Calu3 (cell line): ENCODE measurements around the gene STX18. TPM values are rescaled to one million over a fixed set of nuclear protein-coding genes. Genes with fewer than 3 reads are reported as not detected.

Source experiments
- BruUV-seq: library from RNA; stranded (reverse); fragments of 400-500 nt; replicated peaks from 2 replicates; lab custom pipeline; 2021; lab: Mats Ljungman, UMichigan
- CTCF ChIA-PET: fragments of 300-600 bp; sonication (Branson Sonifier 250); formaldehyde crosslinking; loops from one replicate; lab custom pipeline; 2022; ENCODE audit warnings: antibody characterized with exemption; lab: Charles Lee
- DNase-seq: peaks from one replicate; pipeline ENCODE4 v3.0.0; 2022
- H3K27ac Mint-ChIP-seq: one replicate; pipeline ENCODE4 v1.8.0; 2022; ENCODE audit warnings: mixed read lengths; ENCODE audit not compliant: unreplicated experiment
- H3K27me3 Mint-ChIP-seq: one replicate; pipeline ENCODE4 v1.8.0; 2022; ENCODE audit warnings: mixed read lengths; ENCODE audit not compliant: unreplicated experiment
- H3K36me3 Mint-ChIP-seq: one replicate; pipeline ENCODE4 v1.8.0; 2022; ENCODE audit warnings: mild to moderate bottlenecking, moderate library complexity, mixed read lengths; ENCODE audit not compliant: insufficient read depth, unreplicated experiment
- H3K4me1 Mint-ChIP-seq: one replicate; pipeline ENCODE4 v1.8.0; 2022; ENCODE audit warnings: mild to moderate bottlenecking, low read depth, mixed read lengths; ENCODE audit not compliant: unreplicated experiment
- H3K4me3 Mint-ChIP-seq: one replicate; pipeline ENCODE4 v1.8.0; 2022; ENCODE audit warnings: mild to moderate bottlenecking, low read depth, moderate library complexity, mixed read lengths; ENCODE audit not compliant: unreplicated experiment
- H3K9me3 Mint-ChIP-seq: one replicate; pipeline ENCODE4 v1.8.0; 2022; ENCODE audit warnings: low read depth, mixed read lengths; ENCODE audit not compliant: unreplicated experiment
- CTCF ChIP-seq: fragments of 200-600 bp; IDR thresholded peaks from one replicate; pipeline ENCODE4 v1.8.0; 2022; ENCODE audit warnings: antibody characterized with exemption; ENCODE audit not compliant: unreplicated experiment
- intact Hi-C: fragments of 100-400 bp; cut with micrococcal nuclease; formaldehyde crosslinking; loops from one replicate; pipeline ENCODE4 v1.10.0; 2022; ENCODE audit not compliant: unreplicated experiment
- total RNA-seq: library from RNA; stranded (reverse); gene quantifications from 2 replicates; pipeline ENCODE4 v1.2.3, GENCODE V29; 2022

The STX18 gene
- total RNA-seq, 1 experiment from 2014 or later = 27.3 TPM

GRCh38 chr4:4385729-4386295, 156.0 kb downstream of the STX18 start:
- BruUV-seq = no TSS peak
- H3K27ac Mint-ChIP-seq = no peak overlapping the region
- intact Hi-C loops = no loop called here
- TF ChIP-seq CTCF = no peak
- CTCF ChIA-PET = no interaction called here
- H3K27me3 Mint-ChIP-seq = peaks cover 88% of the 10 kb centered on the region
- H3K9me3 Mint-ChIP-seq = no peaks in the 10 kb centered on the region
- no peak for DNase-seq
- H3K4me1 Mint-ChIP-seq = no peaks in the 10 kb centered on the region
- peak overlapping the region; percentile 55 for H3K4me3 Mint-ChIP-seq
- H3K36me3 Mint-ChIP-seq = peaks cover 5% of the 10 kb centered on the region

GRCh38 chr4:4384837-4385236, 157.0 kb downstream of the STX18 start:
- H3K9me3 Mint-ChIP-seq = no peaks in the 10 kb centered on the region
- H3K4me3 Mint-ChIP-seq = no peak overlapping the region
- no TSS peak for BruUV-seq
- no peaks in the 10 kb centered on the region for H3K4me1 Mint-ChIP-seq
- TF ChIP-seq CTCF = no peak
- DNase-seq = no peak
- H3K27ac Mint-ChIP-seq = no peak overlapping the region
- CTCF ChIA-PET = interaction anchor here (0.7 to 0.8 kb wide), 2 partner anchors 34 to 39 kb away, joined by 4 to 6 read pairs; no protein-coding TSS in a partner anchor
- intact Hi-C loops = no loop called here
- H3K27me3 Mint-ChIP-seq = peaks cover 94% of the 10 kb centered on the region
- peaks cover 5% of the 10 kb centered on the region for H3K36me3 Mint-ChIP-seq

- H3K4me1 Mint-ChIP-seq = no peaks in the 10 kb centered on the region
- no peak overlapping the region for H3K27ac Mint-ChIP-seq
- intact Hi-C loops = no loop called here
- H3K27me3 Mint-ChIP-seq = peaks cover 85% of the 10 kb centered on the region
- CTCF ChIA-PET = no interaction called here
- no peak for DNase-seq
- no peak overlapping the region for H3K4me3 Mint-ChIP-seq
- H3K36me3 Mint-ChIP-seq = peaks cover 5% of the 10 kb centered on the region
- H3K9me3 Mint-ChIP-seq = no peaks in the 10 kb centered on the region
- BruUV-seq = no TSS peak
- TF ChIP-seq CTCF = no peak
These were observed 158.8 kb downstream of the STX18 start for GRCh38 chr4:4383085-4383484.

- DNase-seq = no peak
- Mint-ChIP-seq H3K27ac (no peak overlapping the region), H3K9me3 (peaks cover 2% of the 10 kb centered on the region), H3K4me1 (no peaks in the 10 kb centered on the region), H3K4me3 (no peak overlapping the region), H3K27me3 (peaks cover 77% of the 10 kb centered on the region), H3K36me3 (no peaks in the 10 kb centered on the region)
- no peak for TF ChIP-seq CTCF
- intact Hi-C loops = no loop called here
- BruUV-seq = no TSS peak
- CTCF ChIA-PET = no interaction called here
These were observed 162.2 kb downstream of the STX18 start for GRCh38 chr4:4379540-4380087.
